ENCODE data around the gene SBF1. TPM values are rescaled to one million over a fixed set of nuclear protein-coding genes. Genes with fewer than 3 reads are reported as not detected.
"Not testable (repeated sequence)": the region's sequence is repeated elsewhere in the genome, so short reads cannot be mapped to it uniquely, and the experiment has no call there.

Gene SBF1
- total RNA-seq, 2 experiments from 2014 or later, result 192 to 207 TPM

DNA sequence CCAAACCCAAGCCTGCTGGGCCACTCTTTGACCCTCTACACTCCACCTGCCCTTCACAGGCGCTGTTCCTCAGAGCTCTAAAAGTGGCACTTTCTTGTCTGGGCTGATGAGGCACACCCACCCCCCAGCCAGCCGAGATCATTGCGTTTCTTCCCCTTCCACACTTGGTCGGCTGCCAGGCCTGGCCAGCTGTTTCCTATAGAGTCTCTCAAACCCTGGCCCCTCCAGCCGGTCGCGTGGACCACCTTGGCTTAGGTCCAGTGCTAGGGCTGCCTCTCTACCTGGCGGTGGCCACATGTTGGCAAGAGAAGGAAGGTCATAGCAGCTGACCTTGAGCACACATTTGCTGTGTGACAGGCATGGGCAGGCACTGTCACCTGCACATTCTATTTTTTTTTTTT lies 71.1 kb downstream of the SBF1 start:
- ATAC-seq (no peak), DNase-seq (no peak)
- Mint-ChIP-seq H3K4me1 (peaks cover 20% of the 10 kb centered on the region), H3K27me3 (no peaks in the 10 kb centered on the region), H3K9me3 (ENCODE audit: low read depth) (no peaks in the 10 kb centered on the region), H3K4me3 (no peak overlapping the region), H3K27ac (peak overlapping the region; percentile 26), H3K36me3 (peaks cover 27% of the 10 kb centered on the region)
- CTCF ChIA-PET, result interaction anchor here (1.1 kb wide), 2 partner anchors 70 to 77 kb away, joined by 3 read pairs; partner anchors contain the start of gene ADM2

DNA sequence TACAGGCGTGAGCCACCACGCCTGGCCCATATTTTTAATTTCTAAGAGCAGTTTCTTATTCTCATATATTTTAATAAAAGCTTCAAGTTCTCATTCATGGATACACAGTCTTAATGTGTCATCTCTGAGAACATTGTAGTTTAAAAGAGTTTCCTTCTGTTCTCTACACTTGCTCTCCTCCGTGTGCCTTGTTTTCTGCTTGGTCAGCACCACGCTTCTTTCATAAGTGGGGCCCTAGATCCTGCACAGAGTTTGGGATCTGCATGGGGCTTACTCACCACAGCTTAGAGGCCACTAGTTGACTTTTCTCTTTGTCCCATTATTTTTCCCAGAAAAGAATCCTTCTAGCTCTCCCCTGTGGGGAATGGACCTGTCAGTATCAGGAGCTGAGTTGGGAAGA lies 72.9 kb downstream of the SBF1 start:
- H3K4me3 Mint-ChIP-seq, result no peak overlapping the region
- no peak overlapping the region for H3K27ac Mint-ChIP-seq
- H3K27me3 Mint-ChIP-seq, result no peaks in the 10 kb centered on the region
- H3K9me3 Mint-ChIP-seq (ENCODE audit: low read depth), result no peaks in the 10 kb centered on the region
- ATAC-seq (no peak), DNase-seq (no peak)
- CTCF ChIA-PET, result interaction anchor here (0.7 kb wide), 1 partner anchor 39 kb away, joined by 3 read pairs; no protein-coding TSS in a partner anchor
- H3K4me1 Mint-ChIP-seq, result peaks cover 26% of the 10 kb centered on the region
- peaks cover 20% of the 10 kb centered on the region for H3K36me3 Mint-ChIP-seq

DNA sequence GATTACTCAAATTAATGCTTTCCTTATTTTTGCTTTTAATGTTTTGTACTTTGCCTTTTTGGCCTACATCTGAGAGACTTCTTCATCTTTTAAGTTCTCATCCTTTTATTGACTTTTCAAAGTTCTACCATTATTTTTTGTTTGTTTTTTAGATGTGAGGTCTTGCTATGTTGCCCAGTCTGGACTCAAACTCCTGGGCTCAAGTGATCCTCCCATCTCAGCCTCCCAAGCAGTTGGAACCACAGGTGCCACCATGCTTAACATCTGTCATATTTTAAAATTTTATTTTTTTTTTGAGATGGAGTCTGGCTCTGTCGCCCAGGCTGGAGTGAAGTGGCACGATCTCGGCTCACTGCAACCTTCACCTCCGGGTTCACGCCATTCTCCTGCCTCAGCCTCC lies 73.9 kb downstream of the SBF1 start:
- Mint-ChIP-seq H3K9me3 (ENCODE audit: low read depth) (no peaks in the 10 kb centered on the region), H3K4me3 (no peak overlapping the region), H3K36me3 (peaks cover 10% of the 10 kb centered on the region), H3K27me3 (no peaks in the 10 kb centered on the region), H3K4me1 (peaks cover 32% of the 10 kb centered on the region), H3K27ac (peak overlapping the region; percentile 77)
- DNase-seq, result no peak
- ATAC-seq, result no peak
- CTCF ChIA-PET, result interaction anchor here (0.9 to 1.9 kb wide), 4 partner anchors 25 to 125 kb away, joined by 3 to 6 read pairs (median 4); partner anchors contain the start of genes LMF2, NCAPH2 and SCO2

DNA sequence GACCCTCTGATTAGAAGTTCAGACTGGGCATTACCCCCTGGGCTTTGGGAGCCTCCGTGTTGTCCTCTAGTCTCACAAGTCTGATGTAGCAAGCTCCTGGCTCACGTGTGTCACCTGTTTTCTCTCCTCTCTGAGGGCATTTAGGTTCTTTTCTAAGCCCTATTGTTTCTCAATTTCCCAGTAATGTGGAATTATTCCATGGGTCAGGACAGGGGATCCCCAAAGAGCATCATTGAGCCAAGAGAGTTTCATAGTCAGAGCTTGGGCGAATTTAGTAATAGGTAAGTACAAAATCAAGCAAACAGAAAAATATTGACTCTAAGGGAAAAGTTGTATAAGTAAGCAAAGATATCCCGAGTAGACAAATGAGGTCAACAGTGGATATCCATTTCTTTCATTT lies 74.4 kb downstream of the SBF1 start:
- CTCF ChIA-PET, result interaction anchor here (0.7 to 1.9 kb wide), 11 partner anchors 14 to 219 kb away, joined by 3 to 6 read pairs (median 3); partner anchors contain the start of genes LMF2, NCAPH2 and SCO2
- DNase-seq (no peak), ATAC-seq (no peak)
- Mint-ChIP-seq H3K4me1 (peaks cover 32% of the 10 kb centered on the region), H3K4me3 (no peak overlapping the region), H3K27ac (peak overlapping the region; percentile 77), H3K36me3 (peaks cover 9% of the 10 kb centered on the region), H3K9me3 (ENCODE audit: low read depth) (no peaks in the 10 kb centered on the region), H3K27me3 (no peaks in the 10 kb centered on the region)

DNA sequence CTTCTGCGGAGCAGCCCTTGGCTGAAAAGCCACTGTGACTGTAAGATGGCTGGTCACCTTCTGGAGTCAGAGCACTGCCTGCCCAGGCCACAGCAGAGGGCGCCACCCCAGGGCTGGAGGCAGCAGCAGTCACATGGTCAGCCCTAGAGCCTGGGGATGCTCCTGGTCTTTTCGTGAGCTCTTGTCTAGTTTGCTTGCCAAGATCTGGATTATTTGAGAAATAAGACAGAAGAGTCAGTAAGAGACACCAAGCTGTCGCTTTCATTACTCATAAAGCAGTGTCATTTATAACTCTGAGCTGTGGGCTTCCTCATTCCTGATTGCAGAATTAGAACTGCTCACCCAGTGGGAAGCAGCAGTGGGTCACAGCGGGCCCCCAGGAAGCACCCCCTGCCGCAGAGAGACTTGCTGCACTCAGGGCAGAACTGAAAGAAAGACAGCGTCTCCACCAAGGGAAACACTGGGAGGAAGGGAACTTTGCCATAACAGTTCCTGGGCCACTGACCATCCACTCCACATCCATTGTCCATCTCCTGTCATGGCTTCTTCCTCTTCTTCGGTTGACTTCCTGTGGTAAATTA lies 75.0 kb downstream of the SBF1 start:
- peak; percentile 50 for DNase-seq
- peak; percentile 65 for ATAC-seq
- peaks cover 11% of the 10 kb centered on the region for H3K36me3 Mint-ChIP-seq
- H3K27ac Mint-ChIP-seq, result peak overlapping the region; percentile 77
- CTCF ChIA-PET, result interaction anchor here (0.7 to 1.9 kb wide), 12 partner anchors 9 to 220 kb away, joined by 3 to 6 read pairs (median 3); partner anchors contain the start of genes LMF2, NCAPH2 and SCO2
- H3K4me3 Mint-ChIP-seq, result no peak overlapping the region
- peaks cover 36% of the 10 kb centered on the region for H3K4me1 Mint-ChIP-seq
- no peaks in the 10 kb centered on the region for H3K9me3 Mint-ChIP-seq (ENCODE audit: low read depth)
- no peaks in the 10 kb centered on the region for H3K27me3 Mint-ChIP-seq

DNA sequence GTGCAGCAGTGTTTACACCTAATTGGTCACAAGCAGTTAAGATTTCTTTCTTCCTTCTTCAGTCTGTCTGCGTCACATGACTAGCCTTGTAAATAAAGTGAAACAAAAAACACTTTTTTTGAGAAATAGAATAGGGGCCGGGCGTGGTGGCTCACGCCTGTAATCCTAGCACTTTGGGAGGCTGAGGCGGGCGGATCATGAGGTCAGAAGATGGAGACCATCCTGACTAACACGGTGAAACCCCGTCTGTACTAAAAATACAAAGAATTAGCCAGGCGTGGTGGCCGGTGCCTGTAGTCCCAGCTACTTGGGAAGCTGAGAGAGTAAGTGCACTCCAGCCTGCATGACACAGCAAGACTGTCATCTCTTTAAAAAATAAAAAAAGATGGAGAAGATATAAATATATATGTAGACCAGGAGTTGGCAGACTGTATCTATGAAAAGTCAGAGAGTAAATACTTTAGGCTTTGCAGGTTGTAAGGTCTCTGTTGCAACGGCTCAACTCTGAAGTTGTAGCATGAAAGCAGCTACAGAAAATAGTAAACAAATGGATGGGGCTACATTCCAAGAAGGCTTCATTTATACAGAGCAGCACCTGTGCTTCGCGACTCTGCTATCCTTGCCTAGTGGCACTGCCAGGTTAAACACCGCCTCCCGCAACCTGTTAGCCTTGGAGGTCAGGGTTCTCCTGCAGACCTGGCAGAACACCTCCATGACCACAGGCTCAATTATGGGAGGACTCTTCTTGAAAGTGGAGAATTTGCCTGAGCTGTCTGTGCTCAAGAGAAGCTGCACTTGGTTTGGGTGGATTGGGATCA lies 75.8 kb downstream of the SBF1 start:
- peak overlapping the region; percentile 77 for H3K27ac Mint-ChIP-seq
- CTCF ChIA-PET, result interaction anchor here (0.9 to 1.9 kb wide), 9 partner anchors 8 to 221 kb away, joined by 3 to 6 read pairs (median 5); partner anchors contain the start of gene SCO2
- DNase-seq (no peak), ATAC-seq (no peak)
- H3K4me1 Mint-ChIP-seq, result peaks cover 37% of the 10 kb centered on the region
- peaks cover 11% of the 10 kb centered on the region for H3K36me3 Mint-ChIP-seq
- H3K4me3 Mint-ChIP-seq, result no peak overlapping the region
- no peaks in the 10 kb centered on the region for H3K27me3 Mint-ChIP-seq
- no peaks in the 10 kb centered on the region for H3K9me3 Mint-ChIP-seq (ENCODE audit: low read depth)

DNA sequence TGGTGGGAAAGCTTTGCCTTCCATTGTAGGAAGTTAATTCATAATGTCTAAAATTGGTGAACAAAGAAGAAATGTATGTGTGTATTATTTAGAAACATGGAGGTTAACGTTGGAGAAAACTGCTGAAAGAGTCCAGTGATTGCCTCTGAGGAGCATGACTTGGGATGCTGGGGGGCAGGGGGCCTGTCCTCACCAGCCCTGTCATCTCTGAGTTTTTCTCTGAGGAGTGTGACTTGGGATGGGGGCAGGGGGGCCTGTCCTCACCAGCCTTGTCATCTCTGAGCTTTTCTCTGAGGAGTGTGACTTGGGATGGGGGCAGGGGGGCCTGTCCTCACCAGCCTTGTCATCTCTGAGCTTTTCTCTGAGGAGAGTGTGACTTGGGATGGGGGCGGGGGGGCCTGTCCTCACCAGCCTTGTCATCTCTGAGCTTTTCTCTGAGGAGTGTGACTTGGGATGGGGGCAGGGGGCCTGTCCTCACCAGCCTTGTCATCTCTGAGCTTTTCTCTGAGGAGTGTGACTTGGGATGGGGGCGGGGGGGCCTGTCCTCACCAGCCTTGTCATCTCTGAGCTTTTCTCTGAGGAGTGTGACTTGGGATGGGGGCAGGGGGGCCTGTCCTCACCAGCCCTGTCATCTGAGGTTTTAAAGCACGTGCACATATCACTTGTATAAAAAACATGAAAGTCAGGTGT lies 77.3 kb downstream of the SBF1 start:
- Mint-ChIP-seq H3K27ac (peak overlapping the region; percentile 77), H3K4me1 (peaks cover 37% of the 10 kb centered on the region), H3K36me3 (peaks cover 15% of the 10 kb centered on the region)
- CTCF ChIA-PET, result interaction anchor here (1.3 to 1.5 kb wide), 2 partner anchors 11 to 101 kb away, joined by 3 read pairs; no protein-coding TSS in a partner anchor
- not testable (repeated sequence) for H3K4me3 Mint-ChIP-seq; H3K9me3 Mint-ChIP-seq (ENCODE audit: low read depth); ATAC-seq; DNase-seq; H3K27me3 Mint-ChIP-seq

DNA sequence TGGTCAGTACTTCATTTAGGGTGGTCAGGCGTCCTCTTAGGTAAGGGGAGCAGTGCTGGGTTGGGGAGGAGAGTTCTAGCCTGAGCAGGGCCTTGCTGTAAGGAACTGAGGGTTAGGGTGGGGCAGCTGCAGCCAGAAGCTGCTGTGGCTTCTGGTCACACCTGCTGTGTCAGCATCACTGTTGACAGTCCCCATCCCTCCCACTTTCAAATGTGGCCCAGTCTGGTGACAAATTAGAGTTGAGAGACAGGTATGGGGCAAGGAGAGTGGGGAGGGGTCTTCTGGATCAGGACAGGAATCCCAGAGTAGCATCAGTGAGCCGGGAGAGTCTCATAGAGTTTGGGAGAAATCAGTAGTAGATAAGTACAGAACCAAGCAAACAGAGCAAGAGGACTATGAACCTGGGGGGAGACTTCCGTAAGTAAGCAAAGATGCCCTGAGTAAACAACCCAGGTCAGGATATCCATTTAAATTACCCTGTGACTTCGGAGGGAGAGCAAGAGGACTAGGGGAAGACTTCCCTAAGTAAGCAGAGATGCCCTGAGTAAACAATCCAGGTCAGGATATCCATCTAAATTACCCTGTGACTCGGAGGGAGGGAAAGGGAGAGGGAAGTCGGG lies 78.0 kb downstream of the SBF1 start:
- no peak overlapping the region for H3K4me3 Mint-ChIP-seq
- peak; percentile 56 for ATAC-seq
- DNase-seq, result no peak
- H3K9me3 Mint-ChIP-seq (ENCODE audit: low read depth), result no peaks in the 10 kb centered on the region
- peaks cover 37% of the 10 kb centered on the region for H3K4me1 Mint-ChIP-seq
- peak overlapping the region; percentile 77 for H3K27ac Mint-ChIP-seq
- no peaks in the 10 kb centered on the region for H3K27me3 Mint-ChIP-seq
- H3K36me3 Mint-ChIP-seq, result peaks cover 15% of the 10 kb centered on the region
- CTCF ChIA-PET, result interaction anchor here (1.3 to 1.5 kb wide), 2 partner anchors 10 to 101 kb away, joined by 3 read pairs; no protein-coding TSS in a partner anchor

Other genes with a start within 250 kb of the SBF1 start
- gene TUBGCP6, start 230.0 kb downstream of the SBF1 start, total RNA-seq, result 10 to 100 TPM; 60.9 to 72.0 TPM
- 10 to 100 TPM; 75.2 to 96.3 TPM for gene HDAC10, start 223.8 kb downstream of the SBF1 start, total RNA-seq
- gene MAPK12, start 213.4 kb downstream of the SBF1 start, total RNA-seq, result 10 to 100 TPM; 13.9 to 15.8 TPM
- gene MAPK11, start 204.7 kb downstream of the SBF1 start, total RNA-seq, result 10 to 100 TPM; 16.5 to 18.5 TPM
- 10 to 100 TPM; 23.4 to 26.6 TPM for gene PLXNB2, start 167.4 kb downstream of the SBF1 start, total RNA-seq
- 1 to 10 TPM; 5.7 to 8.8 TPM for gene DENND6B, start 148.0 kb downstream of the SBF1 start, total RNA-seq
- 10 to 100 TPM; 78.7 to 98.0 TPM for gene PPP6R2, start 131.7 kb downstream of the SBF1 start, total RNA-seq
- gene ADM2, start 6.5 kb upstream of the SBF1 start, total RNA-seq, result 1 to 10 TPM; 4.7 to 5.3 TPM
- under 1 TPM; 0.23 to 0.61 TPM for gene MIOX, start 11.8 kb upstream of the SBF1 start, total RNA-seq
- 100 to 1,000 TPM in 1 of 2 experiments, 10 to 100 TPM in 1; 98.6 to 138 TPM for gene LMF2, start 32.7 kb upstream of the SBF1 start, total RNA-seq
- 100 to 1,000 TPM; 136 to 181 TPM for gene NCAPH2, start 33.2 kb upstream of the SBF1 start, total RNA-seq
- 10 to 100 TPM in 1 of 2 experiments, 1 to 10 TPM in 1; 9.1 to 11.6 TPM for gene SCO2, start 50.6 kb upstream of the SBF1 start, total RNA-seq
- gene TYMP, start 55.0 kb upstream of the SBF1 start, total RNA-seq, result 100 to 1,000 TPM in 1 of 2 experiments, 10 to 100 TPM in 1; 93.1 to 108 TPM
- 10 to 100 TPM; 10.2 to 12.0 TPM for gene KLHDC7B, start 70.9 kb upstream of the SBF1 start, total RNA-seq
- under 1 TPM; 0.76 to 0.96 TPM for gene SYCE3, start 87.9 kb upstream of the SBF1 start, total RNA-seq
- gene CPT1B, start 103.4 kb upstream of the SBF1 start, total RNA-seq, result 10 to 100 TPM; 80.1 to 87.6 TPM
- 100 to 1,000 TPM in 1 of 2 experiments, 10 to 100 TPM in 1; 97.2 to 118 TPM for gene CHKB, start 107.8 kb upstream of the SBF1 start, total RNA-seq
- under 1 TPM; 0.19 to 0.29 TPM for gene MAPK8IP2, start 125.8 kb upstream of the SBF1 start, total RNA-seq
- gene ARSA, start 153.1 kb upstream of the SBF1 start, total RNA-seq, result 10 to 100 TPM; 49.6 to 68.2 TPM
- gene SHANK3, start 197.8 kb upstream of the SBF1 start, total RNA-seq, result under 1 TPM in 1 of 2 experiments, not detected in 1; 0.05 TPM